NCI-H69 (cell line): Measurements from ENCODE around the gene GPX1.
"Not testable (repeated sequence)": the region's sequence is repeated elsewhere in the genome, so short reads cannot be mapped to it uniquely, and the experiment has no call there.

Experiments used
- DNase-seq: peaks from one replicate; lab custom pipeline; 2025; lab: John Stamatoyannopoulos, UW

Gene GPX1

DNA sequence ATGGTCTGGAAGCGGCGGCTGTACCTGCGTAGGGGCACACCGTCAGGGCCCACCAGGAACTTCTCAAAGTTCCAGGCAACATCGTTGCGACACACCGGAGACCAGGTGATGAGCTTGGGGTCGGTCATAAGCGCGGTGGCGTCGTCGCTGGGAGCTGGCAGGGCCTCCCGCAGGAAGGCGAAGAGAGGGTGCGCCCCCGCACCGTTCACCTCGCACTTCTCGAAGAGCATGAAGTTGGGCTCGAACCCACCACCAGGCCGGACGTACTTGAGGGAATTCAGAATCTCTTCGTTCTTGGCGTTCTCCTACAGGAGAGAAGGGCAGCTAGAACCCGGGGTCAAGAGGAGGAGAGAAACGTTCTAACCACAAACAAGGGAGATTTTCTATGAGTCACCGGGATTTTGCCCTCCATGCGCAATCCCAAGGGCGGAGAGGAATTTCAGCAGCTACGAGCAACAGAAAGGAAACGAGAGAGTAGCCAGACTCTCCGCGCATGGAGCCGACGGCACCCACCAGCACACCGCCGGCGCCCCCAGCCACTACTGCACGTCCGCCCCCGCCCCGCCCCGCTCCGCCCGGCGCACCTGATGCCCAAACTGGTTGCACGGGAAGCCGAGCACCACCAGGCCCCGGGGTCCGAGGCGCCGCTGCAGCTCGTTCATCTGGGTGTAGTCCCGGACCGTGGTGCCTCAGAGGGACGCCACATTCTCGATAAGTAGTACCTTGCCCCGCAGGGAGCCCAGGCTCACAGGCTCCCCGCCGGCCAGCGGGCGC, 523 bp downstream of the GPX1 start:
- DNase-seq: peak; percentile 52

DNA sequence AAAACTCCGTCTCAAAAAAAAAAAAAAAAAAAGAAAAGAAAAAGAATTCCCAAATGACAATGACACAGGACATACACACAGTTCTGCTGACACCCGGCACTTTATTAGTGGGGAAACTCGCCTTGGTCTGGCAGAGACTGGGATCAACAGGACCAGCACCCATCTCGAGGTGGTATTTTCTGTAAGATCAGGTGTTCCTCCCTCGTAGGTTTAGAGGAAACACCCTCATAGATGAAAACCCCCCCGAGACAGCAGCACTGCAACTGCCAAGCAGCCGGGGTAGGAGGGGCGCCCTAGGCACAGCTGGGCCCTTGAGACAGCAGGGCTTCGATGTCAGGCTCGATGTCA, 1.1 kb downstream of the GPX1 start:
- not testable (repeated sequence) for DNase-seq

DNA sequence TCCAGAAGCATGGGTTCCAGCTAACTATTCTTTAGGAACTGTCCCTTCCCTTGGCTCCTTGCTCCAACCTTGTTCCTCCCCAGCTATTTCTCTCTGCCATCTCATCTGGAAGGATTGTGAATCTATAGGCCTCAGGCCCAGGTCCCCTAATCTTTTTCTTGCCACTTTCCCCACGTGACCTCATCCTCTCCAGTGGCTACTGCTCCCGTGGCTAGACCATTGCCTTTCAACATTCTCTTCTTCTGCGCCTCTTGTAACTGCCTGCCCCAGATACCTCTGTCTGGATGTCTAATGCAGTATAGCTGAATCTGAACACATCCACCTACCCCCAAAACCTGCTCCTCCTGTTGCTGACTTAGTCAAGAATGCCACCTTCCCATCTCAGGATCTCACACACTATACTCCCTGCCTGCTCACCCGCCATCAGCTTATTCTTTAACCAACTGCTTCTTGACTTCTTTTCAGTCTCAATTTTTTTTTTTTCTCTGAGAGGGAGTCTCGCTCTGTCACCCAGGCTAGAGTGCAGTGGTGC, 5.2 kb downstream of the GPX1 start:
- no peak for DNase-seq

DNA sequence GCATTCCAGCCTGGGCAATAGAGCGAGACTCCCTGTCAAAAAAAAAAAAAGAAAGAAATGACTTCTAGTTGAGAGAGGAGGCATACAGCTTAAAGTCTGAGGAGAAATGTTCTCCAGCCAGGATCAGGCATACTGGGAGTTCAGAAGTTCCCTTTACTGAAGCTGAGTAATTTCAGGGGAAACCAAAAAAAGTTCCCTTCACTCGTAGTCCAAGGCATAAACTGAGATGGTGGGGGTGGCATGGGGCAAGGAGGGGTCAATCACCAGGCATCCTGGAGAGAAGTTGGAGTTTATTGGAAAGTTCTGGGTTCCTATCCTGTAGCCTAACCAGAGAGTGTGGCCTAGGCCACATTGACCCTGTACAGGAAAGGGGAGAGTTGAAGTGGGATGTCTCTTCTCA, 5.9 kb downstream of the GPX1 start:
- no peak for DNase-seq

DNA sequence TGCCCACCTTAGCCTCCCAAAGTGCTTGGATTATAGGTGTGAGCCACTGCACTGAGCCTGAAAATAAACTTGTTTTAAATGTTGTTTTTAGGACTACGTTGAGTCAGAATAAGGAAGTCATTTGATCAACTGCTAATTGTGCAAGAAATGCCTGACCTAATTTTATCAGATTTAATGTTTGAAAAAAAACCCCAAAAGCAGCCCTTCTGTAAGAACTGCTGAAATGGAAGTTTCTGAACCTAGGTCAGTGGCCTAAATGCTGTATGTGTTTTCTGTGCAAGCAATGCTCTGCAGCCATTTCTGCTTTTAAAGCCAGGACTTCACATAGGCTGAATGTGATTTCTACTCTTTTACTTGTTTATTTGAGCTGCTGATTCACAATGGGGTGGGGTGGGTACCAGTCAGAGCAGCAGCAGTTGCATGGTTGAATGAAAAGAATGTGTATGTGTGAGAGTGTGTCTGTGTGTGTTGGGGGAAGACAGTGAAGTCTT, 6.6 kb downstream of the GPX1 start:
- DNase-seq: no peak

DNA sequence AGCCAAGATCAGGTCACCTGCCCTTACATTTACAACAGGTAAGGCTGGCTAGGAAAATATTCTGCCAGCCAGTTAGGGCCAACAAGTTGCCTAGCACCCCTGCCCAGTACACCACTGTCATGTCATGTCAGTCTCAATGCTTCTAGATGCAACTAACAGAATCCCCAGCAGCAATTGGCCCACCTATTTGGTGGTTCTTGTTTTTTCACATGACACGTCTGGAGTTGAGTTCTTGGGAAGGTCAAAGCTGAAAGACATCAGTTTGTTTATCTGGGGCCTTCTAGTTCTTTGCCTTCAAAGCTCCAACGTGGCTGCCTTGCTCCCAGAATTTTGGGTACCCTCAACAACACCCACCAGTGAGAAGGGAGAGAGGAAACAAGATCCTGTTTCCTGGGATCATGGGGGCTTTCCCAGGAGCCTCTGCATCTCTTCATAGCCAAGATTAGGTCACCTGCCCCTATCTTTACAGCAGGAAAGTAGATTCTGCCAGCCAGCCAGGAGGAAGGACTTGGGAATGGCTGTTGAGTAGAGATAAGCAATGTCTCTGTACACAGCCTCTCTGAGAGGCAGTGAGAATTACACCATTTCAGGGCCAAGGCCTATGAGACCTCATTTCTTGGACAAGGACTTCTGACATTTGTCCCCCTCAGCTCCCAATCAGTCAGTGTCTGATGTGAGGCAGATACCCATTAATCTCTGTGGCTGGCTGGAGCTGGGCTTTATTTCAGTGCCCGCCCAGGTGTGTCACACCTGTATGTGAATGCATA, 8.6 kb downstream of the GPX1 start:
- no peak for DNase-seq

DNA sequence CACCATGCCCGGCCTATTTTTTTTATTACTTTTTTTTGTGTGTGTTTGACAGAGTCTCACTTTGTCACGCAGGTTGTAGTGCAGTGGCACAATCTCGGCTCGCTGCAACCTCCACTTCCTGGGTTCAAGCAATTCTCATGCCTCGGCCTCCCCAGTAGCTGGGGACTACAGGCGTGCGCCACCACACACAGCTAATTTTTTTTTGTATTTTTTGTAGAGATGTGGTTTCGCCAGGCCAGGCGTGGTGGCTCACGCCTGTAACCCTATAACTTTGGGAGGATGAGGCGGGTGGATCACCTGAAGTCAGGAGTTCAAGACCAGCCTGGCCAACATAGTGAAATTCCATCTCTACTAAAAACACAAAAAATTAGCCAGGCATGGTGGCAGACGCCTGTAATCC, 9.8 kb downstream of the GPX1 start:
- DNase-seq: not testable (repeated sequence)

DNA sequence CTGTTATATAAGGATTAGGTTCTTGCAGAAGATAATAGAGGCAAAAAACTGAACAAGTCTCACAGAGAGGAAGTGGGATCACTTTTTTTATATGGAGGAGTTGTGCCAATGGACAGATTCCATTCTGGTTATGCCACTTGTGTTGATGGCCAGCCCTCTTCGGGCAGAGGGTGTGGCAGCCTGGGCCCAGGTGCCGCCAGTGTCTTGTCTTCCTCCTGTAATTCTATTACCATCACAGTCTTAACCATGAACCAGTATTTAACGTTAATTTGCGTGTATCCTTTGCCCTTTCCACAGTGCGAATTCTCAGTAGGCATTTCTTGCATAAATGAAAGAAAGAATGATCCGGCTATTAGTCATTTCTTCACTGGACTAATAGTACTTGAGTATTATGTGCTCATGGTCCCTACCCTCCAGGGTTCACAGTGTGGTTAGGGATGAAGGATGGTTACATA, 11.3 kb downstream of the GPX1 start:
- DNase-seq: no peak

DNA sequence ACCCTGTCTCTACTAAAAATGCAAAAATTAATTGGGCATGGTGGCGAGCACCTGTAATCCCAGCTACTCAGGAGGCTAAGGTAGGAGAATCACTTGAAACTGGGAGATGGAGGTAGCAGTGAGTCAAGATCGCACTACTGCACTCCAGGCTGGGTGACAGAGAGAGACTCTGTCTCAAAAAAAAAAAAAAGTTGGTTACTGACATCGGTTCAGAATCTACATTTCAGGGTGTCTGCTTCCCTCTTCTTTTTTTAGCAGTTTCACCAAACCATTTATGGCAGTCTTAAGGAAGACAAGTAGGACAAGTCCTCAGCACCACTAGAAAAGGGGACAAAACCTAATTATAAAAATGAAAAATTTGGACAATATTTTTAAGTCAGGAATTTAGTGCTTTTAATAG, 15.0 kb downstream of the GPX1 start:
- no peak for DNase-seq

DNA sequence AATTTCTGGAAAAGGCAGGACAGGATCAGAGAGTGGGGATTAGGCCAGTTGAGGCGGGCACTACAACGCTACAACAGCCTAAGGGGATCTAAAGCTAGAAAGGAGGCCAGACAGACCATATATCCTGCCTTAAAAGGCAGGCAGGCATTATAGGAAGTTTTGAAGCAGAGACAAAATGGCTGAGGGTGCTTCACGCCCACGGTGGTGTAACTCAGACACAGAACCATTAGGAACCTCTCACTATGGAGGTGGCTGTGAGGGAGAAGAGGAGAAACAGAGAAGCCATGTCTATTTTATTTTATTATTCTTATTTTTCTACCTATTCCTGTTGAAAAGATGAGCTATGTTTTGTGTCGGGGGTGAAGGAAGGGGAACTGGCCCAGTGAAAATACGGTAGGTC, 16.2 kb downstream of the GPX1 start:
- no peak for DNase-seq

DNA sequence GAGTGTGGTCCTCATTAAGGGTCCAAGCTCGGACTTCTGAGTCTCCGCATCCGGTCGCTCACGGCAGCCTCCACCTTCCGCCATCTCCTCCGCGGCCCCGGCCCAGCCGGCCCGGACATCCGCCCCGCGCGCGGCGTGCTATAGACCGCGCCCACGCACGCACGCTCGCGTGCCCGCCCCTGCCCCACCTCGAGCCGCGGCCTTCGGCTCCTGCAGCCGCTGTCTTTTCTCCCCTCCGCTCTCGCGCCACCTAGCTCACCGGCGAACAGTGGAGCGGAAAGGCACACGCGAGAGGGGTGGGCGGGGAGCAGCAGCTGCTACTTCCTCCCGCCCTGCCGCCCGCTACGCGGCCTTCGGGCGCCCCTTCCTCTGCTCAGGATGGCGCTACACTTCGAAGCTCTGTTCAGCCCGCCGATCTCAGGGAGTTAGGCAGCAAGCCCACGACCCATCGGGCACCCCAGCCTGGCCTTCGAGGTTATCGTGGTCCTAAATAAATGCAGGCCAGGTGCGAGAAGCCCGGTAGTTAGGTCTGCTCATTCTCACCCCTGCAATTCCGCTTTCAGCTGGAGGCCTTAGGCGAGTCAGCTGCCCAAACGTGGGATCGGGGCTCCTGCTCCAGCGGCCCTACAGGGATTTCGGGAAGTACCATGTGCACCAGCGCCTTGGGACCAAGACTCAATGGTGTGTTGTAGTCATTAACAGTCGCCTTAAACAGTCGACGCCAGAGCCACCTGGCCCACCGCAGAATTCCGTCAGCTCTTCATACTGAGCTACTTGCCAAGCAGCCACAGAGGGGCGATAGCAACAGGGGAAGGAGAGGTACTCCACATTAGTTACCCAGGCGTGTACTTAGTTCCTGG, 18.0 kb downstream of the GPX1 start, which contains the start of gene USP4:
USP4 (minus strand) TSS at position 113 of the 860 bp plus-strand sequence; CDS start at position 84, 29 bp downstream.
- DNase-seq: peak; percentile 92

DNA sequence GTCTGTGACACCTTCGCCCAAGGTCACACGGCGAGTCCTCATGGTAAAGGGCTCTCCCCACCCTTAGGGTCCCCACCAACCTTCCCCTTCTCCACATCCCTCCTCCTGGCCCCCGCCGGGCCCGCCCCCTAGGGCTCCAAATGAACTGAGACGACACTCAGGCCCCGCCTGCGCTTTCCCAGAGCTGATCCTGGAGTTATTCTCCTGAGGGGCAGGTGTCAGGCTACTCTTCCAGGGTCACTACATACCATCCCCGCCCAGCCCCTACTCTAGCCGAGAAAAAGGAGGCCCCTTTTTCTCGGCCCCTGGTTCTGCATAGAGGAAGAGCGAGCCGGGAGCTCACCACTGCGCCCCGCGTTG, 18.6 kb downstream of the GPX1 start:
- peak; percentile 59 for DNase-seq

DNA sequence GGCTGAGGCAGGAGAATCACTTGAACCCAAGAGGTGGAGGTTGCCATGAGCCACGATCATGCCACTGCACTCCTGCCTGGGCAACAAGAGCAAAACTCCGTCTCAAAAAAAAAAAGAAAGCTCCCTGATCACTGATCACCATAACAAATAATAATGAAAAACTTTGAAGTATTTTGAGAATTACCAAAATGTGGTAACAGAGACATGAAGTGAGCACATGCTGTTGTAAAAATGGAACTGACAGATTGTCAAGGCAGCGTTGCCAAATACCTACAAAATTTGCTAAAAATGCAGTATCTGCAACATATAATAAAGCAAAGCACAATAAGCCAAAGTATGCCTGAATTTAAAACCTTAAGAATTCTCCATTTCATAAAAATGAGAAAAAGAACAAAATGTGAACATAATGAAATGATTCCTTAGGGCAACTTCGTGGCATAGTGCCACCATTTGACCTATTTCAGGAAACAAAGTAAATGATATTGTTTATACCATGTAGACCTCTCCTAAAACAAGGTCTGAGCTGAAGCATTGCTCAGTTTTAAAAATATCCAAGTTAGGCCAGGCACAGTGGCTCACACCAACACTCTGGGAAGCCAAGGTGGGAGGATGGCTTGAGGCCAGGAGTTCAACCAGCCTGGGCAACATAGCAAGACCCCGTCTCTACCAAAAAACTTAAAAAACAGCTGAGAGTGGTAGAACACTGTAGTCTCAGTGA, 24.1 kb downstream of the GPX1 start:
- no peak for DNase-seq

DNA sequence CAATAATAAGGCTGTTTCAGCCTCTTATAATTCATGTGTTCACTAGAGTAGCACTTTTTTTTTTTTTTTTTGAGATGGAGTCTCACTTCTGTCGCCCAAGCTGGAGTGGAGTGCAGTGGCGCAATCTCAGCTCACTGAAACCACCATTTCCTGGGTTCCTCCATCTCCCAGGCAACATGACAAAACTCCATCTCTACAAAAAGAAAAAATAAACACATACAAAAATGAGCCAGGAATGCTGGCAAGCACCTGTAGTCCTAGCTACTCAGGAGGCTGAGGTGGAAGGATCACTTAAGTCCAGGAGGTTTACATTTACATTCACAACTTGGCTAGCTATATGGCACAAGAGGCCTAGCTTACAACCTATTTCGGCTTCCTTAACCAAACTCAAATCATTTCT, 25.1 kb downstream of the GPX1 start:
- DNase-seq: no peak

DNA sequence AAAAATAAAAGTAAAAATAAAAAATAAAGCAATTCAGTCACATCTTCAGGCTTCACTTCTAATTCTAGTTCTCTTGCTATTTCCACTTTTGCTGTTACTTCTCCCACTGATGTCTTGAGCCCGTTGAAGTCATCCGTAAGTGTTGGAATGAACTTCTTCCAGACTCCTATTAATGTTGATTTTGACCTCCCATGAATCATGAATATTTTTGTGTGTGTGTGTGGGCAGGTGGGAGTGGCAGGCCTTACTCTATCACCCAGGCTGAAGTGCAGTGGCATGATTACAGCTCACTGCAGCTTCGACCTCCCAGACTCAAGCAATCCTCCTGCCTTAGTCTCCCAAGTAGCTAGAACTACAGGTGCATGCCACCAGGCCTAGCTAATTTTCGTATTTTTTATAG, 29.0 kb downstream of the GPX1 start:
- DNase-seq: no peak

DNA sequence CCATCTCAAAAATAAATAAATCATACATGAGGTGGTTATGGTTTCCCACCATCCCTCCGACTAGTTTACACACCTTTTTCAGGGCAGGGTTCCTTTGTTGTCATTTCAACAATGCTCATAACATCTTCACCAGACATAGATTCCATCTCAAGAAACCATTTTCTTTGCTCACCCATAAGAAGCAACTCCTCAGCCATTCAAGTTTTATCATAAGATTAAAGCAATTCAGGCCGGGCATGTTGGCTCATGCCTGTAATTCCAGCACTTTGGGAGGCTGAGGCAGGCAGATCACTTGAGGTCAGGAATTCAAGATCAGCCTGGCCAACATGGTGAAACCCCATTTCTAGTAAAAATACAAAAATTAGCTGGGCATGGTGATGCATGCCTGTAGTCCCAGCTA, 29.8 kb downstream of the GPX1 start:
- not testable (repeated sequence) for DNase-seq

DNA sequence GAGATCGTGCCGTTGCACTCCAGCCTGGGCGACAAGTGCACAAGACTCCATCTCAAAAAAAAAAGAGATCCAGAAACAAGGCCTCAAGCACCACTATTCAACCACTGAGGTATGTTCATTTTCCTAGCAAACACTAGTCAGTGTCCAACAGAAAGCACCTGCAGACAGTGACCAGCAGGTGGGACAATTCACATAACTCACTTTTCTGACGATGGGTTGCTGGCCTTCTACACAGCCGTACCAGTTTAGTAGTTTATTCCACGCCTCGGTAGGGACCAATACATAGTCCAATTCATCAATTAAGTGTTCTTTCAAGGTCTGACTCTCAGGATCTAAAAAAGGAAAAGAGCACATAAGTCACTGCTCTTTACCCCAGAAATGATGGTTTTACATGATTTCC, 30.7 kb downstream of the GPX1 start:
- DNase-seq: no peak

DNA sequence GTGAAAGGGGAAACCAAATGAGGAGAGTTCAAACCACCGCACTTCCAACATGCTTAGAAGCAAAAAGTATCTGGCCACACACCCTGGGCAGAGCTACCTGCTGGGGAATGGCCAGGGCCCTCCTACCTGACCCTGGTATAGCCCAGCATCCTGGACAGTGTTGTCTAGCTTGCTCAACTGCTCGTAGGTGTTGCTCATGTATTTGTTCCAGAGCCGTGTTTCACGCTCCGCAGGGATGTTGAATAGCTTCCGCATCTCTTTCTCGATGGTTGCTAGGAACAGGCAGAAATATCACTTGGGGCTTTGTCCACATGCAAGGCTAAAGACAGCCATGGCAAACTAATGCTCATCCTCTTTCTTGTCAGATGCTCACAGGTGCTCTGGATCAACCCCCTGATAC, 33.4 kb downstream of the GPX1 start:
- DNase-seq: no peak

DNA sequence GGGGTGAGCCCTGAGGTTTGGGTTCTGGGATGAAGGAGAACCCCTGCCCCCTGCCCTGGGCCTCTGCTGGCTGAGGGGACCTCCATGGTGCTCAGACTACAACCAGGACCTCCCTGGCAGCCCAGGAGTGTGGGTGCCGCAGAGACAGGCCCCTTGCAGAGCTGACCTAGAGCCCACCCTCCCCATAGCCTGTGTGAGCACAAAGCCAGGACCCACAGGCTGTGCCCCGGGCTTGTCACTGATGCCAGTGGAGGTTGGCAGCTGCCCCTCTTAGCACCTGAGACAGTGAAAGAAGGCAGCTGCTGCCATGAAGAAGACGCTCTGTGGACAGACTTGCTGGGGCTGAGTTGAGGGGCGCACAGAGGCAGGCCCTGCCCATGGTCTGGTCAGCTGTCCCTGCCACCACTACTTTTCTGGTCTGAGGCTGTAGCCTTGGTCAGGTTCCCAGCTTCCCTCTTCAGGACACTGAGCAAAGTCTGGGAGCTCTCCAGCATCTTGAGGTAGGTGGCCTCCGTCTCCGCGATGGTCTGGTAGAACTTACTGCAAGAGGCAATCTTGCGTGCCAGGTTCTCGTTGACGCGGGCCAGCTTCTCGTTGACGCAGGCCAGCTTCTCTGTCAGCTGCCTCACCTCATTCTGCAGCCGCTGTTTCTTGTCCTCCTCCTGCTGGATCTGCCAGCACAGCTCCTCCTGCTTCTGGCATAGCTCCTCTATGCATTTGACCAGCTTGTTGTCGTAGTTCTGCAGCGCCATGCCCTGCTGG, 41.3 kb downstream of the GPX1 start:
- DNase-seq: no peak

DNA sequence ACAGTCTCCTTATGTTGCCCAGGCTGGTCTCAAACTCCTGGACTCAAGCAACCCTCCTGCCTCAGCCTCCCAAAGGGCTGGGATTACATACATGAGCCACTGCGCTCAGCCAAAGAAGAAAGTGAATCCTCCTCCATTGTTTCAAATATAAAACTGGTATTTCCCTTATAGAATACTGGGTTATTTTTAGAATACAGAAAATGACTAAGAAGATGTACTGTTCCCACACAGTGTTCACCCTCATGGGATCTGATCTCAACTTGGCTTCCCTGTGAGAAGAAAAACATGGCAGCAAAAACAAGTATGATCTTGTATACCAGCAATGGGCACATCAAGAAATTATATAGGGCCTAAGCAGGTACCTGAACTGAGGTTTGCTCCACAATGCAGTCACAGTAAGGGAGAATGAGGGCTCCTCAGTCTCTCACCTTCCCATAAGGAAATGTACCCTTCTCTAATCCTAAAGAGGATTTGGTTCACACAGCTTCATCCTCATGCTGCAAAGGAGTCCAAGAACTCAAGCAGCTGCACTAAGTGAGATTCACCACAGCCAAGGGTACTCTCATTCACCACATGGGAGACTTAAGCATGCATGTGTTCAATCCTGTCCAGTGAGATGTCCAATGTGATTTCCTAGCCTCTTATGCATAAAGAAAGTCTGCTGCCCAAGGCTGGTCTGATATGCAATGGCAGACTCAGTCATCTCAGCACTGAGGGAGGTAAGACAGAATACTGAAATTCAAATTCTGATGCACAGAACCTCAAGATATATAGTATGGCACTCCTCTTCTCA, 44.1 kb downstream of the GPX1 start:
- no peak for DNase-seq
